NCI-H524 treated with DMSO at 0.1 percent for 48 hours (cell line): ENCODE data around the gene MEF2A.

Experiments used
- DNase-seq: peaks from one replicate; lab custom pipeline; 2025; lab: John Stamatoyannopoulos, UW

The MEF2A gene

GRCh38 chr15:99704444-99704838 lies 138.7 kb downstream of the MEF2A start:
- peak; percentile 55 for DNase-seq

- DNase-seq: no peak
Measured at GRCh38 chr15:99706557-99707303, 140.9 kb downstream of the MEF2A start.

DNA sequence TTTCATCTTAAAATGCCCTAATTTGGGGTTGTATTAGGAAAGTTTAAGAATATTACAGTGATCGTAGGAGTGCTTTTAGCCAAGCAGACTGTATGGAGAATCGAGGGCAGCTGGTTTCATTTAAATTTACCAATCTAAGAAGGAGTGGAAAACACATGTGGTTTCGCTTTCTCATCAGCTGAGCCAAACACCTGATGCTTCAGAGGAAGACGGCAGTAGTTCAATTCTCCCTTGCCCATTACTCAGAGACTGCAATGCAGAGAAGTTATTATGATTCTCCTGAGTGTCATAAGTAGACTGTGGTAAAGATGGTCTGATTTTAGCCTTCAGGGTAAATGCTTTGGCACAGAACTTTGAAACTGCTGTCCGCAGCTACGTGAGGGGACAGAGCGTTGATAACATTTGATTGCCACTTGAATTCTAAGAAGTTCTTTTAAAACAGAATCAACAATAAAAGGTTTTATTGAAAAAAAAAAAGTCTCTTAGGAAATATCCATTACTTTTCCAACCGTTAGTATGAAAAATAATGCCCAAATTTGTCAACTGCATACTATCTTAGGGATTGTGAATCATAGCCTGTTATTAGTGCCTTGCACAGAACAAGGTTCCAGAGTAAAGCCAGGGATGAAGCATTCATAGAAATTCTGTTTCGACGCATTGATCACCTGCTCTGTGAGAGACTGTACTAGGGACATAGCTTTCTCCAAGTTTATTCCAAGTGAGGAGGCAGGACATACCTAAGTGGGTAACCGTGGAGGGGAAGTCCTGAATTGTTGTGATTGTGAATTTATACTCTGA lies 141.9 kb downstream of the MEF2A start:
- no peak for DNase-seq

DNA sequence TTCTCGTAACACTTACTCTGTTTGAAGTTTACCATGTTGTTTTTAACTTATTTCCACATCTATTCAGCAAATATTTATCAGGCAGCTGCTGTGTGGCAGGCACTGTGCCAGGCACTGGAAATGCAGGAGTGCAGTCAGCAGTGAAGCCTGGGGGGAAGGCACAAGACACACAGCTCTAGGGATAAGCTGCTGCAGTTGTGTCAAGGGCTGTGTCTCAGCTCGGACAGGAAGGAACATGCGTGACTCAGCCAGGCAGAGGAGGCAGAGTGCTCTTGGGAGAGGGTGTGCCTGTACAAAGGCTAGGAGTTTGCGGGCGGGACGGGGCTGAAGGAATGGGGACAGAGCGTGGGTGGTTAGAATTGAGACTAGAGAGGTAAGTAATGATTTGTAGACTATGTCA lies 142.8 kb downstream of the MEF2A start:
- DNase-seq: no peak

DNA sequence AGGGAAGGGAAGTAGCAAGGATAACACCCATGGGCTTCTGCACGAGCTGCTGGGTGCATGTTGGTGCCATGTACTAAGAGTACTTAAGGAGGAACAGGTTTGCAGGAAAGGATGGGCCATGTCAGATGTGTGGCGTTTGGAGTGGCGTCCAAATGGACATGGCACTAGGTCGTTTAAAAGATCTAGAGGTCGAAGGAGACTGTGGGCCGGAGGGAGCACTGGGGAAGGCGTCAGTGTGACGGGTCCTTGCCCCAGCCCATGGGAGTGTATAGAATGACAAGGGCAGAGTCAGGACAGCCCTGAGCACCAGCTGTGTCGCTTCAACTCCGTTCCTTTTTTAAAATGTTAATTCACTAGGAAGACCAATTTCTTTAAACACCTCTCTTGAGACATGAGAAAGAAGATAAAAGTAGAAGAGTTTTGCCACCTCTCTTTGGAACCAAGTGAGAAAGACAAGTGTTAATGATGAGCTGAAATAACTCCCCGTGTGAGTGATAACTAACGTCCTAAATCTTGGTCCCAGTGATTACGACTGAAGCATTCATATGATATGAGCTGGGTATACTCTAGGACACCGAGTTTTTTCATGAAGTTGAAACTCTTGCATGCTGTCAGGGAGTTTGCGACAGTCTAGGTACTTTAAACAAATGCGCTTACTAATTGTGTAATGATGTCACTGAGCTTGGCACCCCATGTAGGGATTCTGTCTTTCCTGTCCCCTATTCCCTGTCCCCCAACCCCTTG lies 143.6 kb downstream of the MEF2A start:
- DNase-seq: no peak

- no peak for DNase-seq
Measured at GRCh38 chr15:99711625-99712024, 145.8 kb downstream of the MEF2A start.

DNA sequence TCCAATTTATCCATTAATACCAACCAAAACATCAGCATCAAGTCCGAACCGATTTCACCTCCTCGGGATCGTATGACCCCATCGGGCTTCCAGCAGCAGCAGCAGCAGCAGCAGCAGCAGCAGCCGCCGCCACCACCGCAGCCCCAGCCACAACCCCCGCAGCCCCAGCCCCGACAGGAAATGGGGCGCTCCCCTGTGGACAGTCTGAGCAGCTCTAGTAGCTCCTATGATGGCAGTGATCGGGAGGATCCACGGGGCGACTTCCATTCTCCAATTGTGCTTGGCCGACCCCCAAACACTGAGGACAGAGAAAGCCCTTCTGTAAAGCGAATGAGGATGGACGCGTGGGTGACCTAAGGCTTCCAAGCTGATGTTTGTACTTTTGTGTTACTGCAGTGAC lies 146.6 kb downstream of the MEF2A start:
- no peak for DNase-seq

GRCh38 chr15:99716540-99717095 lies 150.8 kb downstream of the MEF2A start:
- no peak for DNase-seq

- peak; percentile 39 for DNase-seq
Measured at GRCh38 chr15:99717161-99718009, 151.6 kb downstream of the MEF2A start.

- DNase-seq: peak; percentile 67
Measured at GRCh38 chr15:99718421-99718820, 152.6 kb downstream of the MEF2A start.

GRCh38 chr15:99719096-99719541 lies 153.3 kb downstream of the MEF2A start:
- DNase-seq: no peak

DNA sequence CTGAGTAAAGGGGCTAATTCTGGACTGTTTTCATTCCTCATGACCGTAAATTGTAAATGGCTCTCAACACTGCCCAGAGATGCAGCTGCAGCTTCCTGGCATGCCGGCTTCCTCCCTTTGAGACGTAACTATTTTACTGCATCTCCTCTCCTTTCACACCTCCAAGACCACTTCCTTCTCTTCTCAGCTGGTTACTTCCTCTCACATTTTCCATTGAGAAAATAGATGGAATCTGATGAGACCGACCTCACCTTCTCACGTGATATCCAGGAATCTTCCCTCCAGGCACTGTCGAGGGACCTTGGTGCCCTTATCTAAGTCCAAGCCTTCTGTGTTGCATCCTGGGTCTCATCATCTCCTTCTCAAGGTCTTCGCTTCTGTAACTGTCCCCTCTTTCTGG lies 154.7 kb downstream of the MEF2A start:
- no peak for DNase-seq

DNA sequence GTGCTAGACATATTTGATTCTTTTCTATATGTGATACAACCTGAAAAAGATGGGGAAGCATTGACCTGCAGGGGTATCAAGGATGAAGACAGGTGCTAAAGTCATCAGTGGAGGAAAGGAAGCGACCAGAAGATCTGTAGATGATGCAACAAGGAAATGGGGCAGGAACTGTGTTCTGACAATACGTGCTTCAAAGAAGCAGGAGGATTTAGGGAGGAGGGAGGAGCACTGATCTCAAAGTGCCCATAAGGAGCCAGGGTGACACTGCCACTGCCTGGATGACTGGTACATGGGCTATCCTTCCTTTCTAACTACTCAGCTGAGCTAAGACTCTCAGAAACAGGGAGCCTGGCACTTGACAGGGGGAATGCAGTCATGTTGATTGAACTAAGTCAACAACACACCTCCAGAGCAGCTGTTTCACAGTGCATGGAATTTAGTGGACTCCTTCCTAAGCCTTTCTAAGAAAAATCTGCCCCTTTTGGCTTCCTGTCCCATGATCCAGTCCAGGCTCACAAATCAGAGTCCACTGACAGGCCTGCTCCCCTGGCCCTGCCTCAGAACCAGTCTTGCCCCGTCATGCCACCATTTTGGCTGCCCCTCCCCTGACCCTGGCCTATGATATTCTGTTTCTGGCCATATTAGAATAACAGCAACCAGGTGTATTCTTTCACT lies 155.5 kb downstream of the MEF2A start:
- no peak for DNase-seq

- no peak for DNase-seq
Measured at GRCh38 chr15:99721896-99722295, 156.1 kb downstream of the MEF2A start.

DNA sequence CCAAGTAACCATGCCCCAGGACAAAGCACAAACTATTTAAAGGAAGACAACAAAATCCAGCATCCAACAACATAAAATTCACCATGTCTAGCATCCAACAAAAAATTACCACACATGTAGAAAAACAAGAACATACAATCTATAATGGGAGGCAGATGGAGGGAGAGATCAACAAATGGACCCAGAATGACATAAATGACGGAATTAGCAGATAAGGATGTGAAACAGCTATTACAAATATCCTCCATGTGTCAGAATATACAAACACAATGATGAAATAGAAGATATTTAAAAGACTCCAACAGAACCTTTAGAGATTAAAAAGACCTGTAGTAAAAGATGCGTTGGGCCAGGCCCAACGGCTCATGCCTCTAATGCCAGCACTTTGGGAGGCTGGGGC lies 156.6 kb downstream of the MEF2A start:
- DNase-seq: no peak

DNA sequence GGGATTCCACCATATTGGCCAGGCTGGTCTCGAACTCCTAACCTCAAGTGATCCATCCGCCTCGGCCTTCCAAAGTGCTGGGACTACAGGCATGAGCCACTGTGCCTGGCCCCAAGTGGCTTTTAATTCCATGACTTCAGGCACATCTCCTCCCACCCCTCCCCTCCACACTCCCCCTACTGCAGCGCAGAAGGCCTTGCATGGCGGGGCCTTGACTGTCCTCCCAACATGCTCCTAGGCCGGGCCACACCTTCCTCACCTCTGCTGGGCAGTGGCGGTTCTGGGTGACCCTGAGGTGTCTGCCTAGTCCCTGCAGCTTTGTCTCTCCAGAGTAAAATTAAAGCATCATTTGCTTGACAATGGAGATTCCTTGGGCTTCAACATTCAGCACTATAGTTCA lies 160.5 kb downstream of the MEF2A start:
- DNase-seq: no peak

DNA sequence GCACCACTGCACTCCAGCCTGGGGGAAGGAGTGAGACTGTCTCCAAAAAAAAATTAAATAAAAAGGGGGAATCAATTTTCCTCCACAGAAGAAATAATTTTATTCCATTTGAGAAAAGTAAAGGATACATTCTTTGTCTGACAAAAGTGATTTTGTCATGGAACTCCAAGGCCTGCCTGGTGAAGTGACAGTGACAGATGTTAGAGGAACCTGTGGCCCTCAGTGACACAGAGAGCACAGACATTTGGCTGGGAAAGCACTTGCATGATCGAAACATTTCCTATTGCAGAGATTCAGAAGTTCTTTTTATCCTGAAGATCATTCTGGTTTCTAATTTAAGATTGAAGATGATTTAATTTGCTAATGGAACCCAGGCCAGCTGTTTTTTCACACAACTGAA lies 161.5 kb downstream of the MEF2A start:
- DNase-seq: no peak

- no peak for DNase-seq
Measured at GRCh38 chr15:99727733-99728132, 161.9 kb downstream of the MEF2A start.

DNA sequence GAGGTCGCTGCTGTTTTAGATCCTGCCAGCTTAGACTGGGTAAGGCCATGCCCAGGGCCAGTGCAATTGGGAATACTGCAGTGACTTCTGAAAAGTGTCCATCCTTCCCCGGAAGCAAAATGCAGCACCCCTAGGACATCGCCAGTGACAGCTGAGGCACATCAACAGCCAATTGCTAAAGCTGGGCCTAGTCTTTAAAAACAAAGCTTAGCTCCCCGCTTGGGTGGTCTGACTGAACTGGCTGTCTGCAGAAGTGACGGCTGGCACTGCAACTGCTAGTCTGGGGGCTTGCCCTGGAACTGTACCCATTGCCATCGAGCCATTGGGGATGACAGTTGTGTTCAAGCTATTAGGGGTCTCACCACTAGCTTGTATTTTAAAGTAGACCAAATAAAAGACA lies 163.1 kb downstream of the MEF2A start:
- no peak for DNase-seq

- DNase-seq: no peak
Measured at GRCh38 chr15:99729327-99729726, 163.5 kb downstream of the MEF2A start.

DNA sequence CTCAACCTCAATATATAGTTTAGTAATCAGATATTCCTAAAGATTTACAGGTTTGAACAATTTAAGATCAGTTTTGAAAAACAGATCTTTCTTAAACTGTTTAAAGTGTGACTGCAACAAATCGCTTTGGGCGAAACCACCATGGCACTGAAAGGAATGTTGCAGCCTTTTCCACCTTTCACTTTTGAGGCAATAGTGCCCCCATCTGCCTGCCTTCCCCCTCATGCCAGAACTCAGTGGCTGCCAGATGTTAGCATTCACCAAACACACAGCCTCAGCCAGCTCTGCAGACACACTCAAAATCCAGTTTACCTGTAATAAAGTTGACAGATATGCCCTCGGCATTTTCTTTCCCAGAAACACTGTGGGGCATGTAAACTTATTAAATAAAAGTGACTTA lies 164.1 kb downstream of the MEF2A start:
- no peak for DNase-seq
